Thyroid gland (tissue), 4 donors: ENCODE measurements around the gene ATL2.

ENCODE experiments used
- CTCF ChIP-seq, 6 experiments: fragments of 200-600 bp in 3 of 6; fragments of 450-650 bp in 3 of 6; sonication (generic) in 3 of 6; IDR thresholded peaks; one replicate each; pipeline ENCODE4 v1.5.1; 2016 to 2019; ENCODE audit warnings: antibody characterized with exemption in 6 of 6, mild to moderate bottlenecking in 2 of 6, inconsistent platforms in 1 of 6, moderate library complexity in 1 of 6
- POLR2A ChIP-seq, 2 donors: fragments of 450-650 bp; IDR thresholded peaks; one replicate each; pipeline ENCODE4 v1.6.1; 2017; ENCODE audit warnings: antibody characterized with exemption in 2 of 2, mild to moderate bottlenecking in 2 of 2, moderate library complexity in 1 of 2

GRCh38 chr2:38298539-38298938, 78.5 kb downstream of the ATL2 start:
- no peak for TF ChIP-seq CTCF (IDR thresholded peaks at IDR 0.05)
- TF ChIP-seq POLR2A (IDR thresholded peaks at IDR 0.05), result no peak
